Thyroid gland (tissue), 4 donors: ENCODE measurements around the gene POLR3B. TPM values are rescaled to one million over a fixed set of nuclear protein-coding genes. Genes with fewer than 3 reads are reported as not detected.

Experiments
- DNase-seq, 2 donors: peaks; one replicate each; pipeline ENCODE4 v3.0.0-alpha.2; 2019
- H3K27ac ChIP-seq, 3 donors: fragments of 200-600 bp; sonication (generic); 1 replicate in 2 of 3; 2 replicates in 1 of 3; pipeline ENCODE4 v1.5.1; 2016 to 2019; ENCODE audit warnings: mild to moderate bottlenecking in 1 of 3, moderate library complexity in 1 of 3
- H3K27me3 ChIP-seq: fragments of 200-600 bp; sonication (generic); one replicate; pipeline ENCODE4 v1.5.1; 2019
- H3K36me3 ChIP-seq, 2 donors: fragments of 200-600 bp; sonication (generic); one replicate each; pipeline ENCODE4 v1.5.1; 2016 to 2019
- H3K4me1 ChIP-seq, 2 donors: fragments of 200-600 bp; sonication (generic); one replicate each; pipeline ENCODE4 v1.5.1; 2017 to 2019
- H3K4me3 ChIP-seq, 3 donors: fragments of 200-600 bp; sonication (generic); replicated peaks in 1 of 3; 1 replicate in 2 of 3; 2 replicates in 1 of 3; pipeline ENCODE4 v1.5.1; 2016; ENCODE audit warnings: mild to moderate bottlenecking in 1 of 3
- H3K9me3 ChIP-seq: fragments of 200-600 bp; sonication (generic); one replicate; pipeline ENCODE4 v1.5.1; 2017
- POLR2A ChIP-seq, 2 donors: fragments of 450-650 bp; IDR thresholded peaks; one replicate each; pipeline ENCODE4 v1.6.1; 2017; ENCODE audit warnings: antibody characterized with exemption in 2 of 2, mild to moderate bottlenecking in 2 of 2, moderate library complexity in 1 of 2
- WGBS, 2 donors: methylation state at CpG; one replicate each; pipeline ENCODE4 v1.1.5; 2017; 5-methylcytosine and 5-hydroxymethylcytosine counted together
- intact Hi-C: fragments of 100-400 bp; cut with DNase I; formaldehyde crosslinking; loops from one replicate; pipeline ENCODE4 v1.15.1; 2023
- total RNA-seq, 4 donors: library from RNA; depleted of rRNA; stranded (reverse); fragments of >200 nt; gene quantifications; one replicate each; pipeline ENCODE4 v1.2.3, GENCODE V29; 2016
- TF ChIP-seq, protein P1 (sequence below), 6 experiments: fragments of 200-600 bp in 3 of 6; fragments of 450-650 bp in 3 of 6; sonication (generic) in 3 of 6; IDR thresholded peaks; one replicate each; pipeline ENCODE4 v1.5.1; 2016 to 2019; ENCODE audit warnings: antibody characterized with exemption in 6 of 6, mild to moderate bottlenecking in 2 of 6, inconsistent platforms in 1 of 6, moderate library complexity in 1 of 6

The POLR3B gene
- total RNA-seq, 4 donors from 2014 or later: 6.0 to 13.8 (median 12.0) TPM

DNA sequence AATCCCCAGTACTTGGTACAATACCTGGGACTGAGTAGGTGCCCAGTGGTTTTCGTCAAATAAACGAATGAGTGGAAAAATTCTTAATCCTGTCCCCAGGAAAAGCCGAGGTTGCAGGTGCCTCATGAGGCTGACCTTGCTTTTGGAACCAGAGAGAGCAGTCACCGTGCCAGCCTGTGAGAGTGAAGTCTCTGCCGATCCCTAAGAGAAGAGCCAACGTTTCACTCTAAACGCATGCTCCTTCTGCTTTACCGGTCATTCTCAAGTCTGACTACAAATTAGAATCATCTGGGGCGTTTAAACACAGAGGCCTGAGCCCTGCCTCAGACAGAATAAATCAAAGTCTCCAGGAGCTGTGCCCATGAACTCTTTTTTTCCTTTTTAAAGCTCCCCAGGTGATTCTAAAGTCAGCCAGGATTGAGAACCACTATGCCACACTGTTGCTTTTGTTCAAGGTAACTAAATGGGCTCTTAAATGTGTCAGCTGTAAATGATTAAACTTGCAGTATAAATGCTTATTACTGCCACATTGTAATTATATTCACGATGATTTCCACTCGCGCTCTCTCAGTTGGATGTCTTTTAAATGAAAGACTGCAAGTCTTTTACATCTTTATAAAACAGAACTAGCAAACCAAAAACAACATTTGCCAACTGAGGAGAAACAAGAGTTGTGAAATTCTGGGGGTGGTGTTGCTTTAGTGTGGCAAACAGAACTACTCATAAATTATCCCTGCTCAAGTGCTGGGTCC lies 28.1 kb upstream of the POLR3B start:
- 77 to 86% methylated on average over 12 of the region's 12 CpGs for WGBS, 2 donors
- no peak for DNase-seq
- intact Hi-C loops: no loop called here
- Histone ChIP-seq H3K9me3 (no peaks in the 10 kb centered on the region), H3K27me3 (no peaks in the 10 kb centered on the region), H3K4me1 (peaks cover 0 to 8% of the 10 kb centered on the region in 2 donors), H3K36me3 (peaks cover 12 to 16% of the 10 kb centered on the region in 2 donors), H3K4me3 (no peak overlapping the region), H3K27ac (no peak overlapping the region)
- TF ChIP-seq, protein P1, sequence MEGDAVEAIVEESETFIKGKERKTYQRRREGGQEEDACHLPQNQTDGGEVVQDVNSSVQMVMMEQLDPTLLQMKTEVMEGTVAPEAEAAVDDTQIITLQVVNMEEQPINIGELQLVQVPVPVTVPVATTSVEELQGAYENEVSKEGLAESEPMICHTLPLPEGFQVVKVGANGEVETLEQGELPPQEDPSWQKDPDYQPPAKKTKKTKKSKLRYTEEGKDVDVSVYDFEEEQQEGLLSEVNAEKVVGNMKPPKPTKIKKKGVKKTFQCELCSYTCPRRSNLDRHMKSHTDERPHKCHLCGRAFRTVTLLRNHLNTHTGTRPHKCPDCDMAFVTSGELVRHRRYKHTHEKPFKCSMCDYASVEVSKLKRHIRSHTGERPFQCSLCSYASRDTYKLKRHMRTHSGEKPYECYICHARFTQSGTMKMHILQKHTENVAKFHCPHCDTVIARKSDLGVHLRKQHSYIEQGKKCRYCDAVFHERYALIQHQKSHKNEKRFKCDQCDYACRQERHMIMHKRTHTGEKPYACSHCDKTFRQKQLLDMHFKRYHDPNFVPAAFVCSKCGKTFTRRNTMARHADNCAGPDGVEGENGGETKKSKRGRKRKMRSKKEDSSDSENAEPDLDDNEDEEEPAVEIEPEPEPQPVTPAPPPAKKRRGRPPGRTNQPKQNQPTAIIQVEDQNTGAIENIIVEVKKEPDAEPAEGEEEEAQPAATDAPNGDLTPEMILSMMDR (IDR thresholded peaks at IDR 0.05): no peak
- no peak for TF ChIP-seq POLR2A (IDR thresholded peaks at IDR 0.05)

- no peak for DNase-seq
- Histone ChIP-seq H3K9me3 (no peaks in the 10 kb centered on the region), H3K27me3 (no peaks in the 10 kb centered on the region), H3K36me3 (peaks cover 4 to 13% of the 10 kb centered on the region in 2 donors), H3K4me3 (no peak overlapping the region), H3K4me1 (peaks cover 0 to 8% of the 10 kb centered on the region in 2 donors), H3K27ac (no peak overlapping the region)
- WGBS, 2 donors: 87% methylated on average over 2 of the region's 2 CpGs
- intact Hi-C loops: no loop called here
- TF ChIP-seq, protein P1 (IDR thresholded peaks at IDR 0.05): no peak
- no peak for TF ChIP-seq POLR2A (IDR thresholded peaks at IDR 0.05)
Observed at GRCh38 chr12:106331599-106331998, 25.9 kb upstream of the POLR3B start.

DNA sequence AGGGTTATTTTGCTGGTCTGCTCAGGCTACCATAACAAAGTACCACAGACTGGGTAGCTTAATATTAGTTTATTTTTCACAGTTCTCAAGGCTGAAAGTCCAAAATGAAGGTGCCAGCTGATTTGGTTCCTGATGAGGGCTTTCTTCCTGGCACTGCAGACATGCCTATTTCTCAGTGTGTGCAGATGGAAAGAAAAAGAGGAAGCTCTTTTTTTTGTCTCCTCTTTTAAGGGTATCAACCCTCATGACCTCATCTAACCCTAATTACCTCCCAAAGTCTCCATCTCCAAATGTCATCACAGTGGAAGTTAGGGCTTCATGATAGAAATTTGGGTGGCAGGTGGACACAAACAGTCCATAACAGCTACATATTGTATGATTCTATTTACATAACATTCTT lies 25.0 kb upstream of the POLR3B start:
- no peaks in the 10 kb centered on the region for H3K9me3 ChIP-seq
- TF ChIP-seq, protein P1 (IDR thresholded peaks at IDR 0.05): no peak
- no peak for TF ChIP-seq POLR2A (IDR thresholded peaks at IDR 0.05)
- no peak overlapping the region for H3K4me3 ChIP-seq
- no peak overlapping the region for H3K27ac ChIP-seq
- intact Hi-C loops: no loop called here
- H3K36me3 ChIP-seq: peaks cover 9 to 13% of the 10 kb centered on the region in 2 donors
- H3K4me1 ChIP-seq: peaks cover 0 to 8% of the 10 kb centered on the region in 2 donors
- DNase-seq: no peak
- H3K27me3 ChIP-seq: no peaks in the 10 kb centered on the region

DNA sequence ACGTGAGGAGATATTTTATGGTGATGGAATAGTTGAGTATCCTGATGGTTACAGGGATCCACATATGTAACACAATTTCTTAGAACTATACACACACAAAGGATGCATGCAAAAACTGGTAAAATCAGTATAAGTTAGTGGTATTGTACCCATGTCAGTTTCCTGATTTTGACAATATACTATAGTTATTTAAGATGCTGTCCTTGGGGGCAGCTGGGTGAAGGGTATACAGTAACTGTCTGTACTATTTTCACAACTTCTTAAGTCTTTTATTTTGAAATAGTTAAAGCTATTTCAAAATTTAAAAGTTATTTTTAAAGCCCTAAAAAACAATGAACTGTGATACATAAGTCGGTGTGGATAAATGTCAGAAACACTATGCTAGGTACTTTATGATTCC lies 24.5 kb upstream of the POLR3B start:
- no peaks in the 10 kb centered on the region for H3K9me3 ChIP-seq
- H3K36me3 ChIP-seq: peaks cover 9 to 13% of the 10 kb centered on the region in 2 donors
- DNase-seq: no peak

GRCh38 chr12:106333756-106334155 lies 23.8 kb upstream of the POLR3B start:
- Histone ChIP-seq H3K4me3 (no peak overlapping the region), H3K9me3 (no peaks in the 10 kb centered on the region), H3K4me1 (peaks cover 0 to 8% of the 10 kb centered on the region in 2 donors), H3K36me3 (peaks cover 9 to 13% of the 10 kb centered on the region in 2 donors), H3K27ac (no peak overlapping the region), H3K27me3 (no peaks in the 10 kb centered on the region)
- intact Hi-C loops: no loop called here
- TF ChIP-seq, protein P1 (IDR thresholded peaks at IDR 0.05): no peak
- DNase-seq: no peak
- 87 to 95% methylated on average over 2 of the region's 2 CpGs for WGBS, 2 donors

More for the DNA sequence above, 24.5 kb upstream of the POLR3B start:
- intact Hi-C loops: no loop called here
- Histone ChIP-seq H3K4me3 (no peak overlapping the region), H3K27me3 (no peaks in the 10 kb centered on the region), H3K4me1 (peaks cover 0 to 8% of the 10 kb centered on the region in 2 donors), H3K27ac (no peak overlapping the region)
- 50 to 68% methylated on average over 2 of the region's 2 CpGs for WGBS, 2 donors
- TF ChIP-seq POLR2A (IDR thresholded peaks at IDR 0.05): no peak
- TF ChIP-seq, protein P1 (IDR thresholded peaks at IDR 0.05): no peak
